H1 (cell line): ENCODE results near the gene EEF2K.

Experiments used
- EP300 ChIP-seq, 2 experiments: IDR thresholded peaks; 1 replicate in 1 of 2; 2 replicates in 1 of 2; pipeline ENCODE4 v1.6.1; 2011 to 2012; ENCODE audit warnings: low read depth in 2 of 2, low read length in 2 of 2, mild to moderate bottlenecking in 2 of 2, borderline replicate concordance in 1 of 2, inconsistent platforms in 1 of 2, moderate library complexity in 1 of 2
- GABPA ChIP-seq: IDR thresholded peaks from 2 replicates; pipeline ENCODE4 v1.6.1; 2011; ENCODE audit warnings: mild to moderate bottlenecking, low read length, moderate library complexity, borderline replicate concordance; ENCODE audit not compliant: insufficient read depth
- NRF1 ChIP-seq: IDR thresholded peaks from 2 replicates; pipeline ENCODE4 v1.6.1; 2011; ENCODE audit warnings: mild to moderate bottlenecking, low read depth, low read length, improper control_type of control experiment
- RAD21 ChIP-seq, 2 experiments: IDR thresholded peaks in 1 of 2; conservative IDR thresholded peaks in 1 of 2; 2 replicates each; pipeline ENCODE4 v1.6.1; 2011; ENCODE audit warnings: low read depth in 2 of 2, low read length in 2 of 2, improper control_type of control experiment in 1 of 2, inconsistent platforms in 1 of 2, mild to moderate bottlenecking in 1 of 2, moderate library complexity in 1 of 2
- RFX5 ChIP-seq: IDR thresholded peaks from 2 replicates; pipeline ENCODE4 v1.6.1; 2011; ENCODE audit warnings: low read depth, low read length, improper control_type of control experiment, borderline replicate concordance
- TAF7 ChIP-seq: optimal IDR thresholded peaks from 2 replicates; pipeline ENCODE3; 2011; ENCODE audit warnings: low read depth, mild to moderate bottlenecking, inconsistent platforms, low read length, moderate library complexity, borderline replicate concordance
- TBP ChIP-seq: IDR thresholded peaks from 2 replicates; pipeline ENCODE4 v1.6.1; 2011; ENCODE audit warnings: low read depth, low read length, improper control_type of control experiment
- ZNF274 ChIP-seq: IDR thresholded peaks from 2 replicates; pipeline ENCODE4 v1.7.0; 2012; ENCODE audit warnings: low read length, borderline replicate concordance; ENCODE audit errors: extremely low read depth
- TF ChIP-seq, protein P1 (sequence below), 3 experiments: IDR thresholded peaks; 1 replicate in 2 of 3; 2 replicates in 1 of 3; pipeline versions ENCODE4 v1.5.1 to v1.6.1; 2011; ENCODE audit warnings: low read length in 3 of 3, mild to moderate bottlenecking in 3 of 3, inconsistent platforms in 2 of 3, low read depth in 1 of 3, moderate library complexity in 1 of 3; ENCODE audit not compliant: insufficient read depth in 1 of 3; ENCODE audit errors: control extremely low read depth in 1 of 3

DNA sequence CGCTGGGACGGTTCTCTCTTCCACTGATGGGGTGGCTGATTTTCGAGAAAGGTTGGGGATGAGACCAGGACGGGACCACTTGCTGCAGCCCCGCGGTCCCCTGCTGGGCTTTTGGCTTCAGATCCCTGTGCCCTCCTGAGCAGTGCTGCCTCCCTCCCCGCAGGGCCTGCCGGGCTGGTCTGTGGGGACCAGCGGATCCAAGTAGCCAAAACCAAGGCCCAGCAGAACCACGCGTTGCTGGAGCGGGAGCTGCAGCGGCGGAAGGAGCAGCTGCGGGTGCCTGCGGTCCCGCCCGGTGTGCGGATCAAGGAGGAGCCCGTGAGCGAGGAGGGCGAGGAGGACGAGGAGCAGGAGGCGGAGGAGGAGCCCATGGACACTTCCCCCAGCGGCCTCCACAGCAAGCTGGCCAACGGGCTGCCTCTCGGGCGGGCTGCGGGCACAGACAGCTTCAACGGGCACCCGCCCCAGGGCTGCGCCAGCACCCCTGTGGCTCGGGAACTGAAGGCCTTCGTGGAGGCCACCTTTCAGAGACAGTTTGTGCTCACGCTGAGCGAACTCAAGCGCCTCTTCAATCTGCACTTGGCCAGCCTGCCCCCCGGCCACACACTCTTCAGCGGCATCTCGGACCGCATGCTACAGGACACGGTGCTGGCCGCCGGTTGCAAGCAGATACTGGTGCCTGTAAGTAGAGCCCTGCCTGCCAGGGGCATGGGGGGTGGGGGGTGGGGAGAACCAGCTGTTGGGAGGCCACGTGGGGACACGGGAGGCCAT, 119.7 kb downstream of the EEF2K start:
- TF ChIP-seq TBP (no peak), GABPA (no peak), EP300 (IDR thresholded peaks at IDR 0.05; ENCODE audit: borderline replicate concordance in 1 of 2, low read depth in 2 of 2, low read length in 2 of 2) (no peak), ZNF274 (no peak), NRF1 (no peak), RFX5 (no peak), TAF7 (no peak), RAD21 (IDR thresholded peaks at IDR 0.05 in 1 of 2, conservative IDR thresholded peaks at IDR 0.05 in 1 of 2; ENCODE audit: low read depth in 2 of 2, low read length in 2 of 2) (no peak)
- TF ChIP-seq, protein P1, sequence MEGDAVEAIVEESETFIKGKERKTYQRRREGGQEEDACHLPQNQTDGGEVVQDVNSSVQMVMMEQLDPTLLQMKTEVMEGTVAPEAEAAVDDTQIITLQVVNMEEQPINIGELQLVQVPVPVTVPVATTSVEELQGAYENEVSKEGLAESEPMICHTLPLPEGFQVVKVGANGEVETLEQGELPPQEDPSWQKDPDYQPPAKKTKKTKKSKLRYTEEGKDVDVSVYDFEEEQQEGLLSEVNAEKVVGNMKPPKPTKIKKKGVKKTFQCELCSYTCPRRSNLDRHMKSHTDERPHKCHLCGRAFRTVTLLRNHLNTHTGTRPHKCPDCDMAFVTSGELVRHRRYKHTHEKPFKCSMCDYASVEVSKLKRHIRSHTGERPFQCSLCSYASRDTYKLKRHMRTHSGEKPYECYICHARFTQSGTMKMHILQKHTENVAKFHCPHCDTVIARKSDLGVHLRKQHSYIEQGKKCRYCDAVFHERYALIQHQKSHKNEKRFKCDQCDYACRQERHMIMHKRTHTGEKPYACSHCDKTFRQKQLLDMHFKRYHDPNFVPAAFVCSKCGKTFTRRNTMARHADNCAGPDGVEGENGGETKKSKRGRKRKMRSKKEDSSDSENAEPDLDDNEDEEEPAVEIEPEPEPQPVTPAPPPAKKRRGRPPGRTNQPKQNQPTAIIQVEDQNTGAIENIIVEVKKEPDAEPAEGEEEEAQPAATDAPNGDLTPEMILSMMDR (IDR thresholded peaks at IDR 0.05; ENCODE audit: control extremely low read depth in 1 of 3, insufficient read depth in 1 of 3, low read depth in 1 of 3, low read length in 3 of 3), result no peak
